ENCODE measurements around the gene SERPINE3.

SERPINE3 gene

GRCh38 chr13:51339354-51339753 lies at the start of gene SERPINE3:
Gene SERPINE3, plus strand, starts transcription at chr13:51339691. Its CDS starts 1,401 bp downstream, at chr13:51341092.
- DNase-seq = no peak

DNA sequence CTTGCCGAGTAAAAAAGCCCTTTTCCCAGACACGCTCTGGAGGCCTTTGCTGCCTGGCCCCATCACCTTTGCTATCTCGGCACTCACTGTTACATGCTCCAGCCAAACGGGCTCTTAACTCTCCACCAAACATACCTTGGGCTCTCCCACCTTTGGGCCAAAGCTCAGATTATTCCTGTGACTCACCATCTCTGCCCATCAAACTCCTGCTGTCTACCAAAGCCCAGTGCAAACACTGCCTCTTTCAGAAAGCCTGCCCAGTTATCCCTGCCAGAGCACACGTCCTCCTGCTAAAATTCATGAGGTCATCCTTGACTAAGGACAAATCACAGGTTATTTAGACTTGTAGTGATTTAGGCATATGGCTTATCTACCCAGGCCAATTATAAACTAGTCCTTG lies 48.1 kb upstream of the SERPINE3 start:
- DNase-seq = no peak

DNA sequence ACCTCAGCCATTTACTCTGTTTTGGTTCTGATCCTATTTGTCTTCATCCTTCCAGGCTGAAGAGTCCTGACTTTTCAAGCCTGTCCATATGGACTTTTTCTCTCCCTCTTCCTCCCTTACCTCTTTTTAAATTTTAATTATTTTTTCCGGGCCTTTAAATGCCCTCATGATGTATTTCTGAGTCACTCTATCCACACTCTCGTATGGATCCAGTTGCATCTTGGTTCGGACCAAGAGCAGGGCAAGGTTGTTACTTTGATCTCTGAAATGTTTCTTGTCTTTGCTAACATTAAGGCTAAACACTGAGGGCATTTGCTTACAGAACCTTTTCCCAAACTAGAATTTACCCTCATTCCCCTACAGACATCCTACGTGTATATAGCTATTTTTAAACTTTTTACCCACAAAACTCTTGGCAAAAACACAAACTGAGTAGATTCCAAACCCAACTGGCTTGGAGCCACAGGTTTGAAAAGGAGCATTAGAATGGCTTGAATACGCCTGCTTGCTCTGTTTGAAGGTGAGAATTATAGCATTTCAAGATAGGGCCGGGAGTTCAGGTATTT lies 47.4 kb upstream of the SERPINE3 start:
- DNase-seq = no peak

- no peak for DNase-seq
These were observed 41.9 kb upstream of the SERPINE3 start for GRCh38 chr13:51297556-51297955.

- DNase-seq = no peak
These were observed 40.7 kb upstream of the SERPINE3 start for GRCh38 chr13:51298812-51299211.

- no peak for DNase-seq
These were observed 36.4 kb upstream of the SERPINE3 start for GRCh38 chr13:51303063-51303552.

DNA sequence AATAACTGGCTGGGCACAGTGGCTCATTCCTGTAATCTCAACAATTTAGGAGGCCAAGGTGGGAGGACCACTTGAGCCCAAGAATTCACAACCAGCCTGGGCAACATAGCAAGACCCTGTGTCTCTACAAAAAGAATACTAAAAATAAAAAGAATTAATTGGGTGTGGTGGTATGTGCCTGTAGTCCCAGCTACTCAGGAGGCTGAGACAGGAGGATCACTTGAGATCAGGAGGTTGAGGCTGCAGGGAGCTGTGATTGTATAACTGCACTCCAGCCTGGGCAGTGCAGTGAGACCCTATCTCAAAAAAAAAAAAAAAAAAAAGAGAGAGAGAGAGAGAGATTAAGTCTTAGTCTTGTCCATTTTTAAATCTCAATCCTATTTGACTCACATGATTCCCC lies 35.6 kb upstream of the SERPINE3 start:
- DNase-seq = no peak

- DNase-seq = no peak
These were observed 34.1 kb upstream of the SERPINE3 start for GRCh38 chr13:51305271-51305967.

DNA sequence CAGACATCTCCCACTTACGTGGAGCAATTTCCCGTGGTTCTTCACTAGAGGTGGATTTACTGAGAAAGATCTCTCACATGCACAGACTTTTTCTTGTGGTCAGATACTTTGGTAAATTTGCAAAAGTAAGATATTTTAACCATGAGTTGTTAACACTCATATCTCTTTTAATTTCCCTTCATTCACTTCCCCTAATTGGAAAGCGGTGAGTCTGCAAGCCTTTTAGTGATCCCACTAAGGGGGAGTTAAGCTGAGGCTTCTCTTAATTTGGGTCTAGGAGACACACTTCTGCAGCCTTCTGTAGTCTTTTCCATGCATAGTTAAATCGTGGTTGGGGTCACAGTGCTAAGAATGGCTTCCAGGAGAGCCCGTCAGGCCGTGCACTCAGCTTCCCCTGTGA lies 30.7 kb upstream of the SERPINE3 start:
- no peak for DNase-seq

- no peak for DNase-seq
These were observed 28.3 kb upstream of the SERPINE3 start for GRCh38 chr13:51311231-51311630.

GRCh38 chr13:51311957-51312520 lies 27.5 kb upstream of the SERPINE3 start:
- no peak for DNase-seq

GRCh38 chr13:51313619-51314018 lies 25.9 kb upstream of the SERPINE3 start:
- DNase-seq = no peak

- DNase-seq = no peak
These were observed 22.2 kb upstream of the SERPINE3 start for GRCh38 chr13:51317262-51317661.

GRCh38 chr13:51318015-51318414 lies 21.5 kb upstream of the SERPINE3 start:
- DNase-seq = no peak

DNA sequence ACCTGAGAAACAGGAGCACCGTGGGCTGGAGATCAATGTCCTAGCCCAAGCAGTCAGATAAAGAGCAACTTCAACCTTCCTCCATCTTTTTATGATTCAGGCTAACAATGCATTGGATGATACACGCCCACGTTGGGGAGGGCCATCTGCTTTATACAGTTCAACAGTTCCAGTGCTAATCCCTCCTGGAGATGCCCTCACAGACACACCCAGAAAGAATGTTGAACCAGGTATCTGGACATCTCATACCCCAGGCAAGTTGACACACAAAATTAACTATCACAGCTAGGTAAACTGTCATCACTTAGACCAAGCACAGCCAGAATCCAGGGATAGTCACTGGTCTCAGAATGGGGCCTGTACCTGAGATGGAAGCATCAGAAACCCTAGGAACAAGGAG lies 20.6 kb upstream of the SERPINE3 start:
- no peak for DNase-seq

DNA sequence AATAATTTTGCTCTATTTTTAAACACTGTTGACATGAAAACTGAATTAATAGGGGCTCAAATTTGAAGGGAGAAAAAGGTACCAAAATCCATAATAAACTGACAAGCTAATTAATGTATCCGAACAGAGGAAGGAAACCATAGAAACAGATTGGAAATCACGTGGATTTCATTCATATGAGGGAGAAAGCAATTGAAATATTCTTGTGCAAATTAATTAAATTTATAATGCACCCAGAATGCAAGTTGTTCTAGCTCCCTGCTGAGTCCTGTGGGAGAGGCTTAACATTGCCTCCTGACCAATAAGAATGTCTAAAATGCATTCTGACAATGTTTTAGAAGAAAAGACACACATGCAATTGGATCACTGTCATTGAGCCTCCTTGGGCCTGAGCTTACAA lies 17.7 kb upstream of the SERPINE3 start:
- no peak for DNase-seq

- DNase-seq = no peak
These were observed 16.7 kb upstream of the SERPINE3 start for GRCh38 chr13:51322826-51323225.

DNA sequence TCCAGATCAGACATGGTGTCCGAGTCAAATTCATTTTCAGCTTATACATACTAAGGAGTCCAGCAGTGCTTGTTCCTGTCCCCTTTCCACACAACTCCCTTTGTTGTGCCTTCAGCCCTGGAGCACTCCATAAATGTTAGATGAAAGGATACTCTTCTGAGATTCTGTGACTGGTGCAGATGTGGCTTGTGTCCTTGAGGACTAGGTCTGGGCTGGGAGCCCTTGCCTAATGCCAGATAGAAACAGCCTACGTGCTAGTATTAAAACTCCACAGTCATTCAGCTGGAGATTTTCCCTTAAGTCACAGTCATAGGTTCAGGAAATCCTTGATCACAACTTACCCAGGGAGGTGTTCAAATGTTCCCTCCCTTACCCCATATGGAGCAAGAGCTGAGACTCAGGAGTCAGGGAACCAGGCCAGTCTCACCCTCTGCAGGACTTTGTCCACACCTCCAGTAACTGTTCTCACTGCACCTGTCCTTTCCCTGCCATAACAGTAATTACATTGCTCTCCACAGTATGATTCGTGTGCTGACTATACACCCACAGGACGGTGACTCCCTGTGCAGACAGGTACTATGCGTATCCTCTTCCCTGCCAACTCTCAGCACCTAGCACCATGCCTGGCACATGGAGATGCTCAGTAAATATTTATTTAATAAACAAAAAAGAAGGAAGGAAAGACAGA lies 15.5 kb upstream of the SERPINE3 start:
- no peak for DNase-seq

- DNase-seq = no peak
These were observed 14.6 kb upstream of the SERPINE3 start for GRCh38 chr13:51324714-51325420.

DNA sequence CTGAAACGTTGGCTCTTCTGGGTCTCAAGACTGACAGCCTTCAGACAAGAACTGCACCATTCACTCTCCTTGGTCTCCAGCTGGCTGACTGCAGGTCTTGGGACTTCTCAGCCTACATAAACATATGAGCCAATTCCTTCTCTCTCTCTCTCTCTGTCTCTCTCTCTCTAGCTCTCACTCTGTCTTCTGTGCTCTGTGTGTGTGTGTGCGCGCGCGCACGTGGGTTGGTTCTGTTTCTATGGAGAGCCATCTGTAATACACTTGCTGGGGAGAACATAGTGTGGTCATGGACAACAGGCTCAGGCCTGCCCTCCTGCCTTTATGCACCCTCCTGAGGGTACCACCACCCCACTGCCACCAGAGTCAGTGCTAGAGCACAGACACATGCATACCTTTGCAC lies 13.7 kb upstream of the SERPINE3 start:
- no peak for DNase-seq

DNA sequence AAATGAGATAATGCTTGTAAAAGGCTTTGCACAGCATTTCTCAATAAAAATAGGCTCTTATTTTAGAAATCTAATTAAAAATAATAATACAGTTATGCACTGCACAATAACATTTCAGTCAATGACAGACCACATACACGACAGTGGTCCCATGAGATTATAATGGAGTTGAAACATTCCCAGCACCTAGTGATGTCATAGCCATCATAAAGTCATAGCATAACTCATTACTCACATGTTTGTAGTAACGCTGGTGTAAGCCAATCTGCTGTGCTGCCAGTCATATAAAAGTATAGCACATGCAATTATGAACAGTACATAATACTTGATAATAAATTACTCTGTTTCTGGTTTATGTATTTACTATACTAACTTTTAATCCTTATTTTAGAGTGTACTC lies 12.7 kb upstream of the SERPINE3 start:
- DNase-seq = no peak

DNA sequence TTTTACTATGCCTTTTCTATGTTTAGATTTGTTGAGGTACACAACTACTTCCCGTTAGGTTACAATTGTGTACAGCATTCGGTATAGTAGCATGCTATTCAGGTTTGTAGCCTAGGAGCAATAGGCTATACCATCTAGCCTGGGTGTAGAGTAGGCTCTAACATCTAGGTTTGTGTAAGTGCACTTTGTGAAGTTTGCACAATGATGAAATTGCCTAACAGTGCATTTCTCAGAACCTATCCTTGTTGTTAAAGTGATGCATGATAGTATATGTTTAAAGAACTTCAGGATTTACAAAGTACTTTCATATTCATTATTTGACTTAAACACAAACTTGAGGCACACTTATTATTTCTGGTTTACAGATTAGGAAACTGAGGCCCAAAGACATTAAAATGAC lies 11.5 kb upstream of the SERPINE3 start:
- DNase-seq = no peak

GRCh38 chr13:51328488-51328887 lies 11.0 kb upstream of the SERPINE3 start:
- no peak for DNase-seq

All from NCI-H510A (cell line).